Body of pancreas (tissue), 4 donors: ENCODE data around the gene NTN3. TPM values are rescaled to one million over a fixed set of nuclear protein-coding genes. Genes with fewer than 3 reads are reported as not detected.

Experiments
- ATAC-seq: fragments of 150-250 bp; one replicate; pipeline ENCODE4 v1.9.1; 2016
- DNase-seq, 4 donors: peaks; one replicate each; pipeline ENCODE4 v3.0.0-alpha.2; 2019
- H3K27ac ChIP-seq, 4 donors: fragments of 200-600 bp; sonication (generic); 1 replicate in 3 of 4; 2 replicates in 1 of 4; pipeline versions ENCODE4 v1.5.1 to v1.6.1; 2016 to 2019; ENCODE audit warnings: mild to moderate bottlenecking in 1 of 4, mixed read lengths in 1 of 4, moderate library complexity in 1 of 4
- H3K27me3 ChIP-seq, 2 donors: fragments of 200-600 bp; sonication (generic); one replicate each; pipeline ENCODE4 v1.6.0; 2016; ENCODE audit warnings: mild to moderate bottlenecking in 1 of 2
- H3K36me3 ChIP-seq, 2 donors: fragments of 200-600 bp; sonication (generic); replicated peaks in 1 of 2; 2 replicates each; pipeline ENCODE4 v1.5.1; 2016; ENCODE audit warnings: low read depth in 2 of 2; ENCODE audit not compliant: insufficient read depth in 1 of 2
- H3K4me1 ChIP-seq: fragments of 200-600 bp; sonication (generic); one replicate; pipeline ENCODE4 v1.6.0; 2016
- H3K4me3 ChIP-seq, 2 donors: fragments of 200-600 bp; sonication (generic); 1 replicate in 1 of 2; 2 replicates in 1 of 2; pipeline ENCODE4 v1.5.1; 2016 to 2019
- H3K9me3 ChIP-seq, 3 donors: fragments of 200-600 bp; sonication (generic); 1 replicate in 2 of 3; 2 replicates in 1 of 3; pipeline ENCODE4 v1.5.1; 2016
- POLR2A ChIP-seq, 3 donors: fragments of 450-650 bp; IDR thresholded peaks; one replicate each; pipeline ENCODE4 v1.6.1; 2016; ENCODE audit warnings: antibody characterized with exemption in 3 of 3, mild to moderate bottlenecking in 2 of 3
- WGBS, 2 donors: methylation state at CpG; one replicate each; pipeline ENCODE4 v1.1.5; 2017; 5-methylcytosine and 5-hydroxymethylcytosine counted together
- intact Hi-C: fragments of 100-400 bp; cut with DNase I; formaldehyde crosslinking; loops from one replicate; pipeline ENCODE4 v1.15.1; 2023
- total RNA-seq, 2 donors: library from RNA; depleted of rRNA; stranded (reverse); fragments of >200 nt; gene quantifications; one replicate each; pipeline ENCODE4 v1.1.0, GENCODE V29; 2016
- TF ChIP-seq, protein P1 (sequence below), 7 experiments: fragments of 450-650 bp in 4 of 7; fragments of 200-600 bp in 3 of 7; sonication (generic) in 3 of 7; IDR thresholded peaks; one replicate each; pipeline ENCODE4 v1.5.1; 2016 to 2019; ENCODE audit warnings: antibody characterized with exemption in 7 of 7

NTN3 gene
- total RNA-seq, 2 donors from 2014 or later: not detected

DNA sequence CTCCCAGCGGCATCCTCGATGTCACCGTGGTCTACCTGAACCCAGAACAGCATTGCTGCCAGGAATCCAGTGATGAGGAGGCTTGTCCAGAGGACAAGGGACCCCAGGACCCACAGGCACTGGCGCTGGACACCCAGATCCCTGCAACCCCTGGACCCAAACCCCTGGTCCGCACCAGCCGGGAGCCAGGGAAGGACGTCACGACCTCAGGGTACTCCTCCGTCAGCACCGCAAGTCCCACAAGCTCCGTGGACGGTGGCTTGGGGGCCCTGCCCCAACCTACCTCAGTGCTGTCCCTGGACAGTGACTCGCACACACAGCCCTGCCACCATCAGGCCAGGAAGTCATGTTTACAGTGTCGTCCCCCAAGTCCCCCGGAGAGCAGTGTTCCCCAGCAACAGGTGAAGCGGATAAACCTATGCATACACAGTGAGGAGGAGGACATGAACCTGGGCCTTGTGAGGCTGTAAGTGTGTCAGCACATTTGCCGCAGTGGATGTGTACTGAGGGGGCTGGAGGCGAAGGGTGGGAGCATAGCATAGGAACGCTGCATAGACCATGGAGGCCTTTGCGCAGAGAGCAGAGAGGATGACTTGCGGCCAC lies 14.4 kb upstream of the NTN3 start:
- 91 to 95% methylated on average over 16 to 21 of the region's 21 CpGs for WGBS, 2 donors
- intact Hi-C loops: no loop called here
- TF ChIP-seq, protein P1, sequence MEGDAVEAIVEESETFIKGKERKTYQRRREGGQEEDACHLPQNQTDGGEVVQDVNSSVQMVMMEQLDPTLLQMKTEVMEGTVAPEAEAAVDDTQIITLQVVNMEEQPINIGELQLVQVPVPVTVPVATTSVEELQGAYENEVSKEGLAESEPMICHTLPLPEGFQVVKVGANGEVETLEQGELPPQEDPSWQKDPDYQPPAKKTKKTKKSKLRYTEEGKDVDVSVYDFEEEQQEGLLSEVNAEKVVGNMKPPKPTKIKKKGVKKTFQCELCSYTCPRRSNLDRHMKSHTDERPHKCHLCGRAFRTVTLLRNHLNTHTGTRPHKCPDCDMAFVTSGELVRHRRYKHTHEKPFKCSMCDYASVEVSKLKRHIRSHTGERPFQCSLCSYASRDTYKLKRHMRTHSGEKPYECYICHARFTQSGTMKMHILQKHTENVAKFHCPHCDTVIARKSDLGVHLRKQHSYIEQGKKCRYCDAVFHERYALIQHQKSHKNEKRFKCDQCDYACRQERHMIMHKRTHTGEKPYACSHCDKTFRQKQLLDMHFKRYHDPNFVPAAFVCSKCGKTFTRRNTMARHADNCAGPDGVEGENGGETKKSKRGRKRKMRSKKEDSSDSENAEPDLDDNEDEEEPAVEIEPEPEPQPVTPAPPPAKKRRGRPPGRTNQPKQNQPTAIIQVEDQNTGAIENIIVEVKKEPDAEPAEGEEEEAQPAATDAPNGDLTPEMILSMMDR (IDR thresholded peaks at IDR 0.05): no peak
- TF ChIP-seq POLR2A (IDR thresholded peaks at IDR 0.05): no peak

DNA sequence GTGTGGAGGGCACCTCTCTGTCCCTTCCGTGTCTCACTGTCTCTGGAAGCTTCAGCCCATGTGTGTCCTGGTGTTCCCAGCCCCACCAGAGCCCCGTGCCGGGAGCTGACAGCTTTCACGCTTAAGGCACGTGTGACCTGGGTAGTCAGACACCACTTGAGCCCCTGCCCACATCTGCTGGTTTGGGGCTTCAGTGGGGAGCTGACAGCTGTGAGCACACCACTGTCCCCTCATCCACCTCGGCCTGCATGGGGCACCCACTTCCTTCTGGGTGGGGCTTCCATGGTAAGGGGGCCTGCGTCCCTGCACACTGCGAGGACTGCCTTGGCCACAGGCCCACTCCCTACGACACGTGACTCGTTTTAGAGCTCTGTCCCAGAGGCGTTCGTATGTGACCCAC lies 13.8 kb upstream of the NTN3 start:
- Histone ChIP-seq H3K9me3 (no peaks in the 10 kb centered on the region), H3K4me1 (peaks cover 15% of the 10 kb centered on the region), H3K36me3 (no peaks in the 10 kb centered on the region), H3K4me3 (no peak overlapping the region), H3K27ac (no peak overlapping the region), H3K27me3 (no peaks in the 10 kb centered on the region)
- TF ChIP-seq, protein P1 (IDR thresholded peaks at IDR 0.05): no peak
- no peak for TF ChIP-seq POLR2A (IDR thresholded peaks at IDR 0.05)
- intact Hi-C loops: no loop called here
- 84 to 90% methylated on average over 10 to 13 of the region's 13 CpGs for WGBS, 2 donors
- DNase-seq: no peak
- ATAC-seq: no peak

More for the DNA sequence above, 14.4 kb upstream of the NTN3 start:
- no peaks in the 10 kb centered on the region for H3K36me3 ChIP-seq
- DNase-seq: no peak
- H3K27ac ChIP-seq: no peak overlapping the region
- ATAC-seq: no peak
- H3K27me3 ChIP-seq: no peaks in the 10 kb centered on the region
- H3K4me1 ChIP-seq: peaks cover 15% of the 10 kb centered on the region
- no peak overlapping the region for H3K4me3 ChIP-seq
- no peaks in the 10 kb centered on the region for H3K9me3 ChIP-seq

DNA sequence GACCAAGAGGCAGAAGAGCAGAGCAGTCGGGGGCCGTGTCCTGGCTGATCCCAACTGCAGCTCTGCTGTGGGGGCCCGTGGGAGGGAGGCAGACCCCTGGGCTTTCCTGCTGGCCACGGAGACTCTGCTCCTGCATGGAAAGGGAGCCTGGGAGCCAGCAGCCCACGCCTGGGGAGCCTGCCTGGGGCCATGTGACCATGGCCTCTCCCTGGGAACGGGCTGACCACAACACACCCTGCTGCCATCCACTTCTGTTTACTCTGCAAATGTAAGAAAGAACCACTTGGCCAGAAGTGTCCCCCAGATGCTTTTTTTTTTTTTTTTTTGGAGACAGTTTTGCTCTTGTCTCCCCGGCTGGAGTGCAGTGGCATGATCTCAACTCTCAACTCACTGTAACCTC lies 13.2 kb upstream of the NTN3 start:
- ATAC-seq: no peak
- WGBS, 2 donors: 71 to 81% methylated on average over 7 of the region's 7 CpGs
- Histone ChIP-seq H3K27ac (no peak overlapping the region), H3K36me3 (no peaks in the 10 kb centered on the region), H3K27me3 (no peaks in the 10 kb centered on the region), H3K4me1 (peaks cover 15% of the 10 kb centered on the region), H3K9me3 (no peaks in the 10 kb centered on the region), H3K4me3 (no peak overlapping the region)
- TF ChIP-seq POLR2A (IDR thresholded peaks at IDR 0.05): no peak
- TF ChIP-seq, protein P1 (IDR thresholded peaks at IDR 0.05): no peak
- intact Hi-C loops: no loop called here
- DNase-seq: no peak

DNA sequence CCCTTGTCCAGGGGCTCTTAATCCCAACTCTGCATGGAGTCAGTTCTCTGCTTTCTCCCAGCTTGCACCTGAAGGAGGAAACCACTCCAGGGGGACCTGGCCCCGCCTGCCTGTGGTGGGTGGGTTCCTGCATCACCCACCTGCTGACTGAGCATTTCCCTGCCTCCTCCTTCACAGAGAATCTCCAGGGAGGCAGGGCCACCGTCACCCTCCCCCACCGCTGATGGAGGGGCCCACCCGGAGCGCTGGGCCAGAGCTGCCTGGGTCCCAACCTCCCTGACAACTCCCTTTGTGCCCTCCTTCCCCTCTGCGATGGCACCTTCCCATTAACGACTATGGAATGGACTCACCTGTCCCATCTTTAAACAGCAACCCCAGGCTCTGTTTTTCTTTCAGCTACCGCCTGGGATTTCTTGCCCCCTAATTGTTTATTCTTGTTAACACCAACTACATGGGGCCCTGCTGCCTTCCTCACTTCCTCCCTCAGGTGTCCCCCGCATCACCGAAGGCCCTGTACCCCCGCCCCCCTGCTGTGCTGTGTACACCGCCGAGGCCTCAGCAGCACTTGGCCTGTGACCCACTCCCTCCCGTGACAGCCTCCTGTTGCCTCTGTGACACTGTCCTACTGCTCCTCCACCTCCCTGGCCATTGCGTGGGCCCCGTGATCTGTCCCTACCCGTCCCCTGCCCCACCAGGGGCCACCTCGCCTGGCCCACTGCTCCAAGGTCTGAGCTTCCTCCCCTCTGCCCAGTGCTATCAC lies 12.0 kb upstream of the NTN3 start:
- Histone ChIP-seq H3K4me3 (peak overlapping the region in 1 of 2 donors; percentile 28), H3K4me1 (peaks cover 15% of the 10 kb centered on the region), H3K27ac (peak overlapping the region in 2 of 4 donors; percentile 22 to 56), H3K27me3 (no peaks in the 10 kb centered on the region), H3K9me3 (no peaks in the 10 kb centered on the region), H3K36me3 (no peaks in the 10 kb centered on the region)
- no peak for DNase-seq
- TF ChIP-seq, protein P1 (IDR thresholded peaks at IDR 0.05): no peak
- TF ChIP-seq POLR2A (IDR thresholded peaks at IDR 0.05): no peak
- WGBS, 2 donors: 27 to 32% methylated on average over 18 of the region's 18 CpGs
- intact Hi-C loops: no loop called here
- no peak for ATAC-seq
